ENCODE data around the gene IRF5. TPM values are rescaled to one million over a fixed set of nuclear protein-coding genes. Genes with fewer than 3 reads are reported as not detected.

IRF5 gene
- total RNA-seq, 4 donors from 2014 or later: 8.9 to 22.8 (median 18.6) TPM

GRCh38 chr7:128944487-128945236, 6.9 kb downstream of the IRF5 start:
- Histone ChIP-seq H3K36me3 (peaks cover 5% of the 10 kb centered on the region), H3K9me3 (no peaks in the 10 kb centered on the region), H3K4me3 (no peak overlapping the region), H3K27ac (no peak overlapping the region), H3K4me1 (no peaks in the 10 kb centered on the region), H3K27me3 (peaks cover 3% of the 10 kb centered on the region)
- no peak for TF ChIP-seq POLR2AphosphoS5 (IDR thresholded peaks at IDR 0.05)
- TF ChIP-seq EP300 (IDR thresholded peaks at IDR 0.05): no peak
- no peak for TF ChIP-seq CTCF (IDR thresholded peaks at IDR 0.05)
- no peak for TF ChIP-seq POLR2A (IDR thresholded peaks at IDR 0.05)
- WGBS: 80% methylated on average over 7 of the region's 7 CpGs
- DNase-seq (ENCODE audit: low spot score in 2 of 2): no peak

GRCh38 chr7:128945668-128946366, 8.1 kb downstream of the IRF5 start:
- WGBS: 91% methylated on average over 16 of the region's 21 CpGs
- DNase-seq (ENCODE audit: low spot score in 2 of 2): no peak
- Histone ChIP-seq H3K4me3 (no peak overlapping the region), H3K36me3 (peaks cover 5% of the 10 kb centered on the region), H3K9me3 (no peaks in the 10 kb centered on the region), H3K4me1 (no peaks in the 10 kb centered on the region), H3K27me3 (no peaks in the 10 kb centered on the region), H3K27ac (no peak overlapping the region)
- no peak for TF ChIP-seq EP300 (IDR thresholded peaks at IDR 0.05)

- no peaks in the 10 kb centered on the region for H3K9me3 ChIP-seq
- WGBS: 84% methylated on average over 13 of the region's 22 CpGs
- H3K36me3 ChIP-seq: peaks cover 16% of the 10 kb centered on the region
- no peaks in the 10 kb centered on the region for H3K27me3 ChIP-seq
- no peak overlapping the region for H3K4me3 ChIP-seq
- TF ChIP-seq CTCF (IDR thresholded peaks at IDR 0.05) (no peak), POLR2AphosphoS5 (IDR thresholded peaks at IDR 0.05) (no peak), EP300 (IDR thresholded peaks at IDR 0.05) (no peak), POLR2A (IDR thresholded peaks at IDR 0.05) (no peak)
- H3K4me1 ChIP-seq: no peaks in the 10 kb centered on the region
- no peak for DNase-seq (ENCODE audit: low spot score in 2 of 2)
- H3K27ac ChIP-seq: no peak overlapping the region
Observed at GRCh38 chr7:128946936-128947830, 9.5 kb downstream of the IRF5 start.

GRCh38 chr7:128947854-128948253, 10.1 kb downstream of the IRF5 start:
- DNase-seq (ENCODE audit: low spot score in 2 of 2): no peak
- TF ChIP-seq POLR2AphosphoS5 (IDR thresholded peaks at IDR 0.05) (no peak), POLR2A (IDR thresholded peaks at IDR 0.05) (no peak), EP300 (IDR thresholded peaks at IDR 0.05) (no peak), CTCF (IDR thresholded peaks at IDR 0.05) (no peak)
- WGBS: 89% methylated on average over 8 of the region's 9 CpGs
- Histone ChIP-seq H3K36me3 (peaks cover 23% of the 10 kb centered on the region), H3K4me3 (no peak overlapping the region), H3K27me3 (no peaks in the 10 kb centered on the region), H3K27ac (no peak overlapping the region), H3K4me1 (no peaks in the 10 kb centered on the region), H3K9me3 (no peaks in the 10 kb centered on the region)

GRCh38 chr7:128948312-128948973, 10.7 kb downstream of the IRF5 start:
- WGBS: 87% methylated on average over 9 of the region's 12 CpGs
- no peak for TF ChIP-seq POLR2AphosphoS5 (IDR thresholded peaks at IDR 0.05)
- TF ChIP-seq POLR2A (IDR thresholded peaks at IDR 0.05): no peak
- TF ChIP-seq CTCF (IDR thresholded peaks at IDR 0.05): no peak
- Histone ChIP-seq H3K4me1 (no peaks in the 10 kb centered on the region), H3K9me3 (no peaks in the 10 kb centered on the region), H3K27me3 (no peaks in the 10 kb centered on the region), H3K36me3 (peaks cover 29% of the 10 kb centered on the region), H3K27ac (no peak overlapping the region), H3K4me3 (no peak overlapping the region)
- DNase-seq (ENCODE audit: low spot score in 2 of 2): no peak

All from suprapubic skin (tissue), 4 donors.